Vagina (tissue), 2 donors: ENCODE results near the gene NOL4L.

ENCODE experiments used
- CTCF ChIP-seq, 3 experiments: fragments of 450-650 bp in 2 of 3; fragments of 200-600 bp in 1 of 3; sonication (generic) in 1 of 3; IDR thresholded peaks; one replicate each; pipeline ENCODE4 v1.5.1; 2017 to 2019; ENCODE audit warnings: antibody characterized with exemption in 3 of 3, mild to moderate bottlenecking in 2 of 3, moderate library complexity in 2 of 3
- POLR2A ChIP-seq, 2 donors: fragments of 450-650 bp; IDR thresholded peaks; one replicate each; pipeline ENCODE4 v1.6.1; 2017; ENCODE audit warnings: antibody characterized with exemption in 2 of 2, mild to moderate bottlenecking in 2 of 2, moderate library complexity in 2 of 2
- POLR2AphosphoS5 ChIP-seq, 2 donors: sonication (generic); formaldehyde crosslinking; IDR thresholded peaks; one replicate each; pipeline ENCODE4 v1.9.0; 2017; ENCODE audit warnings: antibody characterized with exemption in 2 of 2, mild to moderate bottlenecking in 2 of 2, low read depth in 1 of 2; ENCODE audit not compliant: insufficient read depth in 1 of 2

- TF ChIP-seq CTCF (IDR thresholded peaks at IDR 0.05) (no peak), POLR2AphosphoS5 (IDR thresholded peaks at IDR 0.05; ENCODE audit: insufficient read depth in 1 of 2, low read depth in 1 of 2) (no peak), POLR2A (IDR thresholded peaks at IDR 0.05) (no peak)
Measured at GRCh38 chr20:32474717-32474966, 110.5 kb downstream of the NOL4L start.
